H1 (cell line): ENCODE data around the gene MVD. TPM values are rescaled to one million over a fixed set of nuclear protein-coding genes. Genes with fewer than 3 reads are reported as not detected.

Experiments
- CTCF ChIA-PET: fragments of 300-600 bp; sonication (Branson Sonifier 250); formaldehyde crosslinking; loops from one replicate; lab custom pipeline; 2021; ENCODE audit not compliant: partially characterized antibody; lab: Charles Lee
- POLR2A ChIA-PET: fragments of 300-600 bp; sonication (Branson Sonifier 250); formaldehyde crosslinking; loops from one replicate; lab custom pipeline; 2021; ENCODE audit warnings: inconsistent platforms; ENCODE audit not compliant: partially characterized antibody; lab: Charles Lee
- DNase-seq, 2 experiments: peaks; one replicate each; pipeline versions ENCODE4 v3.0.0 to v3.0.0-alpha.2; 2010 to 2022; ENCODE audit warnings: low spot score in 2 of 2, low read depth in 1 of 2, mixed read lengths in 1 of 2
- FAIRE-seq: peaks from 2 replicates; lab custom pipeline; 2011; peaks lifted over from hg19 to GRCh38; lab: Jason Lieb, UNC
- H2AFZ ChIP-seq: 2 replicates; pipeline ENCODE4 v1.8.1; 2012; ENCODE audit warnings: low read length, inconsistent platforms
- H2AK5ac ChIP-seq: 2 replicates; pipeline ENCODE4 v1.6.1; 2013; ENCODE audit warnings: low read depth, low read length
- H2BK120ac ChIP-seq: replicated peaks from 2 replicates; pipeline ENCODE3; 2013; ENCODE audit warnings: low read depth, low read length, inconsistent platforms
- H2BK12ac ChIP-seq: 2 replicates; pipeline ENCODE4 v1.6.1; 2013; ENCODE audit warnings: low read depth, low read length
- H2BK15ac ChIP-seq: 2 replicates; pipeline ENCODE4 v1.6.1; 2013; ENCODE audit warnings: low read length
- H2BK20ac ChIP-seq: 2 replicates; pipeline ENCODE4 v1.6.1; 2013; ENCODE audit warnings: low read length
- H2BK5ac ChIP-seq: 2 replicates; pipeline ENCODE4 v1.6.1; 2013; ENCODE audit warnings: low read depth, low read length
- H3K14ac ChIP-seq: 2 replicates; pipeline ENCODE4 v1.6.1; 2013; ENCODE audit warnings: inconsistent platforms; ENCODE audit not compliant: insufficient read length
- H3K18ac ChIP-seq: 2 replicates; pipeline ENCODE4 v1.6.1; 2013; ENCODE audit warnings: low read length; ENCODE audit errors: extremely low read depth
- H3K23ac ChIP-seq: 2 replicates; pipeline ENCODE4 v1.6.1; 2013; ENCODE audit warnings: inconsistent platforms; ENCODE audit not compliant: insufficient read length
- H3K23me2 ChIP-seq: 2 replicates; pipeline ENCODE4 v1.6.1; 2013; ENCODE audit warnings: low read depth, low read length
- H3K27ac ChIP-seq: 2 replicates; pipeline ENCODE4 v1.6.1; 2011; ENCODE audit warnings: low read depth, low read length, inconsistent platforms
- H3K27me3 ChIP-seq, 4 experiments: replicated peaks in 1 of 4; 1 replicate in 1 of 4; 2 replicates in 3 of 4; pipeline versions ENCODE4 v1.6.1 to v1.8.1; 2011 to 2013; ENCODE audit warnings: low read length in 3 of 4, mild to moderate bottlenecking in 3 of 4, inconsistent platforms in 2 of 4, mixed read lengths in 2 of 4, moderate library complexity in 1 of 4; ENCODE audit not compliant: control insufficient read depth in 3 of 4, insufficient read depth in 3 of 4; ENCODE audit errors: extremely low read depth in 1 of 4
- H3K36me3 ChIP-seq, 4 experiments: 2 replicates each; pipeline versions ENCODE4 v1.6.1 to v1.8.1; 2011 to 2013; ENCODE audit warnings: mild to moderate bottlenecking in 4 of 4, low read length in 3 of 4, moderate library complexity in 2 of 4, control low read depth in 1 of 4, inconsistent platforms in 1 of 4; ENCODE audit not compliant: insufficient read depth in 4 of 4, control insufficient read depth in 2 of 4
- H3K4ac ChIP-seq: replicated peaks from 2 replicates; pipeline ENCODE3; 2013; ENCODE audit warnings: low read length, low read depth, mixed read lengths, inconsistent platforms; ENCODE audit not compliant: insufficient read length
- H3K4me1 ChIP-seq, 4 experiments: replicated peaks in 1 of 4; 1 replicate in 1 of 4; 2 replicates in 3 of 4; pipeline versions ENCODE4 v1.6.1 to v1.8.1; 2011 to 2013; ENCODE audit warnings: low read length in 3 of 4, inconsistent platforms in 2 of 4, mixed read lengths in 1 of 4; ENCODE audit not compliant: insufficient read depth in 4 of 4, control insufficient read depth in 3 of 4
- H3K4me2 ChIP-seq, 2 experiments: 2 replicates each; pipeline versions ENCODE4 v1.6.1 to v1.8.1; 2011 to 2013; ENCODE audit warnings: low read depth in 2 of 2, low read length in 2 of 2, control low read depth in 1 of 2, inconsistent platforms in 1 of 2, mild to moderate bottlenecking in 1 of 2; ENCODE audit not compliant: insufficient read depth in 1 of 2
- H3K4me3 ChIP-seq, 4 experiments: fragments of 200-600, 300-600 bp in 1 of 4; sonication (generic), shearing (Covaris generic), sonication (Bioruptor Twin) in 1 of 4; 2 replicates each; pipeline versions ENCODE4 v1.5.1 to v1.8.1; 2011 to 2016; ENCODE audit warnings: low read length in 4 of 4, low read depth in 3 of 4, control low read depth in 2 of 4, inconsistent platforms in 2 of 4, mild to moderate bottlenecking in 2 of 4, mixed read lengths in 1 of 4, moderate library complexity in 1 of 4; ENCODE audit not compliant: insufficient read depth in 2 of 4; ENCODE audit errors: extremely low read depth in 1 of 4
- H3K56ac ChIP-seq: replicated peaks from 2 replicates; pipeline ENCODE3; 2013; ENCODE audit warnings: low read depth, mild to moderate bottlenecking, mixed read lengths, low read length, inconsistent platforms; ENCODE audit not compliant: insufficient read length
- H3K79me1 ChIP-seq: 2 replicates; pipeline ENCODE4 v1.6.1; 2013; ENCODE audit warnings: low read depth, low read length, control low read depth
- H3K79me2 ChIP-seq, 2 experiments: 2 replicates each; pipeline versions ENCODE4 v1.6.1 to v1.8.1; 2012 to 2013; ENCODE audit warnings: low read length in 2 of 2, mild to moderate bottlenecking in 2 of 2, inconsistent platforms in 1 of 2; ENCODE audit not compliant: insufficient read depth in 2 of 2, control insufficient read depth in 1 of 2
- H3K9ac ChIP-seq, 4 experiments: replicated peaks in 1 of 4; 1 replicate in 1 of 4; 2 replicates in 3 of 4; pipeline versions ENCODE4 v1.6.1 to v1.8.1; 2011 to 2013; ENCODE audit warnings: low read depth in 3 of 4, low read length in 3 of 4, control low read depth in 2 of 4, mild to moderate bottlenecking in 2 of 4, moderate library complexity in 2 of 4, inconsistent platforms in 1 of 4; ENCODE audit errors: extremely low read depth in 1 of 4
- H3K9me3 ChIP-seq, 2 experiments: 2 replicates each; pipeline versions ENCODE4 v1.6.1 to v1.8.1; 2012 to 2013; ENCODE audit warnings: mild to moderate bottlenecking in 2 of 2, moderate library complexity in 2 of 2, control low read depth in 1 of 2, inconsistent platforms in 1 of 2, low read depth in 1 of 2, low read length in 1 of 2, mixed read lengths in 1 of 2; ENCODE audit not compliant: insufficient read depth in 2 of 2
- H4K20me1 ChIP-seq, 2 experiments: replicated peaks in 1 of 2; 2 replicates each; pipeline versions ENCODE3 to v1.8.1; 2011 to 2013; ENCODE audit warnings: inconsistent platforms in 2 of 2, low read length in 2 of 2, mild to moderate bottlenecking in 1 of 2; ENCODE audit not compliant: insufficient read depth in 2 of 2, control insufficient read depth in 1 of 2
- H4K5ac ChIP-seq: 2 replicates; pipeline ENCODE4 v1.6.1; 2013; ENCODE audit warnings: low read length, low read depth, mixed read lengths, inconsistent platforms; ENCODE audit not compliant: insufficient read length
- H4K8ac ChIP-seq: 2 replicates; pipeline ENCODE4 v1.8.0; 2013; ENCODE audit warnings: mild to moderate bottlenecking, moderate library complexity, low read length, inconsistent platforms; ENCODE audit not compliant: insufficient read depth; ENCODE audit errors: extremely low read depth
- H4K91ac ChIP-seq: replicated peaks from 2 replicates; pipeline ENCODE3; 2013; ENCODE audit warnings: low read length, mixed read lengths, inconsistent platforms; ENCODE audit not compliant: insufficient read length
- ATF3 ChIP-seq: IDR thresholded peaks from 2 replicates; pipeline ENCODE4 v1.6.1; 2011; ENCODE audit warnings: low read depth, mild to moderate bottlenecking, low read length; ENCODE audit not compliant: insufficient read depth
- BRCA1 ChIP-seq: IDR thresholded peaks from 2 replicates; pipeline ENCODE4 v1.6.1; 2012; ENCODE audit warnings: low read depth, low read length, improper control_type of control experiment
- CBX5 ChIP-seq: fragments of 300-800, 300-1000 bp; sonication (generic); IDR thresholded peaks from 2 replicates; pipeline ENCODE4 v1.7.1; 2016; ENCODE audit warnings: antibody characterized with exemption, low read length, low read depth
- CHD2 ChIP-seq: IDR thresholded peaks from 2 replicates; pipeline ENCODE4 v1.6.1; 2012; ENCODE audit warnings: low read length, improper control_type of control experiment
- CREB1 ChIP-seq: IDR thresholded peaks from 2 replicates; pipeline ENCODE4 v1.6.1; 2012; ENCODE audit warnings: inconsistent platforms
- EGR1 ChIP-seq: IDR thresholded peaks from 2 replicates; pipeline ENCODE4 v1.6.1; 2011; ENCODE audit warnings: low read depth, low read length, borderline replicate concordance
- HDAC6 ChIP-seq: IDR thresholded peaks from one replicate; pipeline ENCODE4 v1.7.1; 2012; ENCODE audit warnings: low read depth, mild to moderate bottlenecking, inconsistent platforms, low read length, moderate library complexity
- KDM1A ChIP-seq: fragments of 200-600, 300-600 bp; sonication (generic); IDR thresholded peaks from 2 replicates; pipeline ENCODE4 v1.7.1; 2016; ENCODE audit warnings: mild to moderate bottlenecking, low read length, borderline replicate concordance
- KDM5A ChIP-seq: fragments of 200-600 bp; IDR thresholded peaks from 2 replicates; pipeline ENCODE4 v1.7.1; 2012; ENCODE audit warnings: mild to moderate bottlenecking, low read length, inconsistent platforms, mixed read lengths
- NANOG ChIP-seq: IDR thresholded peaks from 2 replicates; pipeline ENCODE4 v1.6.1; 2011; ENCODE audit warnings: low read length, low read depth, mild to moderate bottlenecking, inconsistent platforms; ENCODE audit not compliant: insufficient read depth, poor library complexity, severe bottlenecking
- POLR2AphosphoS5 ChIP-seq: IDR thresholded peaks from 2 replicates; pipeline ENCODE4 v1.6.1; 2011; ENCODE audit warnings: low read depth, low read length
- RXRA ChIP-seq: IDR thresholded peaks from 2 replicates; pipeline ENCODE4 v1.6.1; 2011; ENCODE audit warnings: low read depth, mild to moderate bottlenecking, low read length, moderate library complexity; ENCODE audit not compliant: insufficient read depth
- SIRT6 ChIP-seq: IDR thresholded peaks from one replicate; pipeline ENCODE4 v1.7.1; 2012; ENCODE audit warnings: low read length, inconsistent platforms
- SP4 ChIP-seq: IDR thresholded peaks from 2 replicates; pipeline ENCODE4 v1.6.1; 2012; ENCODE audit warnings: low read length, inconsistent platforms
- TAF1 ChIP-seq: IDR thresholded peaks from 2 replicates; pipeline ENCODE4 v1.6.1; 2011; ENCODE audit warnings: mild to moderate bottlenecking, low read depth, low read length
- WGBS, 2 experiments: shearing (Covaris generic) in 1 of 2; methylation state at CpG; one replicate each; pipeline versions ENCODE4 v1.1.6 to v1.1.7; 2013 to 2015; ENCODE audit warnings: low lambda C conversion rate in 2 of 2, mixed read lengths in 2 of 2, inconsistent platforms in 1 of 2, low coverage in 1 of 2, missing lambda C conversion rate in 1 of 2; ENCODE audit not compliant: insufficient replicate concordance in 2 of 2, insufficient coverage in 1 of 2, insufficient read length in 1 of 2; ENCODE audit errors: extremely low coverage in 1 of 2, missing lambda C conversion rate in 1 of 2; 5-methylcytosine and 5-hydroxymethylcytosine counted together
- polyA plus RNA-seq, 7 experiments: library from polyadenylated mRNA; depleted of rRNA in 3 of 7; stranded (reverse) in 5 of 7; unstranded in 2 of 7; fragments of >200 nt in 5 of 7; fragments of 200-250 nt in 2 of 7; gene quantifications; 1 replicate in 5 of 7; 2 replicates in 1 of 7; 4 replicates in 1 of 7; pipeline versions ENCODE4 v1.2.1 to v1.2.3, GENCODE V29; 2011 to 2013; ENCODE audit warnings: missing spikeins in 2 of 7, mixed read lengths in 2 of 7
- total RNA-seq: library from RNA; stranded (reverse); fragmentation: NEBNext Ultra II Directional; extraction: Animal tissue kit (Norgen Biotek cat#: 25700); gene quantifications from 2 replicates; pipeline ENCODE4 v1.2.1, GENCODE V29; 2021

MVD gene
- total and polyA plus RNA-seq, 2 of the 8 experiments (the other 6 are each of a cell fraction or from before 2014, with no cell fraction given): 47.2 to 77.3 TPM

GRCh38 chr16:88608076-88608475 lies 54.8 kb downstream of the MVD start:
- CTCF ChIA-PET: interaction anchor here (0.6 to 2.8 kb wide), 5 partner anchors 10 to 218 kb away, joined by 3 to 17 read pairs (median 5); partner anchors contain the start of gene IL17C
- Histone ChIP-seq H2BK12ac (no peak overlapping the region), H3K4me1 (peaks cover 0 to 10% (median 4%) of the 10 kb centered on the region in 4 experiments; a peak in 3 of 7 replicates), H3K4me3 (no peak overlapping the region), H2BK120ac (no peak overlapping the region), H3K56ac (no peak overlapping the region), H3K9me3 (no peaks in the 10 kb centered on the region), H2BK15ac (no peak overlapping the region), H4K5ac (no peak overlapping the region), H2AFZ (no peak overlapping the region), H3K4me2 (no peak overlapping the region), H2BK20ac (no peak overlapping the region), H3K4ac (no peak overlapping the region), H3K36me3 (peaks cover 4 to 22% (median 6%) of the 10 kb centered on the region in 4 experiments; a peak in 5 of 8 replicates), H3K23ac (no peak overlapping the region), H3K18ac (no peak overlapping the region), H2AK5ac (no peak overlapping the region), H3K79me1 (peaks cover 3% of the 10 kb centered on the region), H3K27me3 (no peaks in the 10 kb centered on the region), H3K27ac (no peak overlapping the region), H4K91ac (no peak overlapping the region), H3K14ac (no peak overlapping the region), H4K20me1 (peaks cover 6 to 16% of the 10 kb centered on the region in 2 experiments), H2BK5ac (no peak overlapping the region), H3K79me2 (peaks cover 0 to 2% of the 10 kb centered on the region in 2 experiments; a peak in 1 of 4 replicates), H4K8ac (no peak overlapping the region), H3K23me2 (peaks cover 5% of the 10 kb centered on the region; the same call in 1 of the 2 replicates), H3K9ac (no peak overlapping the region)
- POLR2A ChIA-PET: no interaction called here
- 96% methylated on average over 5 of the region's 6 CpGs; no CpG with 5 or more reads in 1 of the 2 experiments for WGBS, 2 experiments
- FAIRE-seq (no peak), DNase-seq (no peak)
- TF ChIP-seq HDAC6 (no peak), KDM5A (no peak), POLR2AphosphoS5 (no peak), EGR1 (no peak), BRCA1 (no peak), CBX5 (no peak), KDM1A (no peak), NANOG (no peak), ATF3 (no peak), SP4 (no peak), CHD2 (no peak), RXRA (no peak), SIRT6 (no peak), TAF1 (no peak), CREB1 (no peak)
